Measurements from ENCODE around the gene CNTLN.

- TF ChIP-seq, protein P1, sequence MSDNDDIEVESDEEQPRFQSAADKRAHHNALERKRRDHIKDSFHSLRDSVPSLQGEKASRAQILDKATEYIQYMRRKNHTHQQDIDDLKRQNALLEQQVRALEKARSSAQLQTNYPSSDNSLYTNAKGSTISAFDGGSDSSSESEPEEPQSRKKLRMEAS (IDR thresholded peaks at IDR 0.05) = no peak
- TF ChIP-seq TAF1 (IDR thresholded peaks at IDR 0.05; ENCODE audit: low read depth) (no peak), EP300 (IDR thresholded peaks at IDR 0.05; ENCODE audit: borderline replicate concordance) (no peak), NFIC (IDR thresholded peaks at IDR 0.05) (no peak), EGR1 (IDR thresholded peaks at IDR 0.05) (no peak), YY1 (IDR thresholded peaks at IDR 0.05; ENCODE audit: low read depth) (no peak), CREB1 (IDR thresholded peaks at IDR 0.05; ENCODE audit: low read depth) (no peak), FOXM1 (IDR thresholded peaks at IDR 0.05; ENCODE audit: borderline replicate concordance, low read depth) (no peak)
- TF ChIP-seq, protein P2, sequence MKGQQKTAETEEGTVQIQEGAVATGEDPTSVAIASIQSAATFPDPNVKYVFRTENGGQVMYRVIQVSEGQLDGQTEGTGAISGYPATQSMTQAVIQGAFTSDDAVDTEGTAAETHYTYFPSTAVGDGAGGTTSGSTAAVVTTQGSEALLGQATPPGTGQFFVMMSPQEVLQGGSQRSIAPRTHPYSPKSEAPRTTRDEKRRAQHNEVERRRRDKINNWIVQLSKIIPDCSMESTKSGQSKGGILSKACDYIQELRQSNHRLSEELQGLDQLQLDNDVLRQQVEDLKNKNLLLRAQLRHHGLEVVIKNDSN (IDR thresholded peaks at IDR 0.05) = no peak
These were observed 13.5 kb downstream of the CNTLN start for GRCh38 chr9:17148324-17148723.

Measured in Ishikawa (cell line).